C4-2B (cell line): ENCODE data around the gene NR5A2.
"Not testable (repeated sequence)": the region's sequence is repeated elsewhere in the genome, so short reads cannot be mapped to it uniquely, and the experiment has no call there.

Experiments used
- H3K27ac ChIP-seq: fragments of 450-650 bp; 2 replicates; pipeline ENCODE4 v1.5.1; 2017
- ZFX ChIP-seq: fragments of 450-650 bp; IDR thresholded peaks from 2 replicates; pipeline ENCODE4 v1.6.1; 2017
- TF ChIP-seq, protein P1 (sequence below): fragments of 450-650 bp; conservative IDR thresholded peaks from 2 replicates; pipeline ENCODE4 v1.5.1; 2017; ENCODE audit warnings: mild to moderate bottlenecking

Gene NR5A2

DNA sequence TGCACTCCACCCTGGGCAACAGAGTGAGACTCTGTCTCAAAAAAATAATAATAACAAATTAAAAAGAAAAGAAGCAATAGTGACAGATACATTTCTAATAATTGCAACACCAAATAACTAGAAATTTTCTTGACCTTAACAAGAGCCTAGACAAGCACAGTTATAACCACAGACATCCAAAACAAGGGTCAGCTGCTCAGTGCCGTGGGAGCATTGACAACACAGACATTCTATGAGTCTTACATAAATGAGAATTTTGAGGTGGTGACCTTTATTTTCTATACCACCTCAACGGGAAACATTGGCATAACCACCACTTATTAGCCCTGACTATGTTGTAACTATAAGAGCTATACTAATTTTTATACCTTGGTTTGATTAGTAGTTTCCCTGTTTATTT, 156.1 kb downstream of the NR5A2 start:
- no peak overlapping the region for H3K27ac ChIP-seq
- no peak for TF ChIP-seq ZFX
- TF ChIP-seq, protein P1, sequence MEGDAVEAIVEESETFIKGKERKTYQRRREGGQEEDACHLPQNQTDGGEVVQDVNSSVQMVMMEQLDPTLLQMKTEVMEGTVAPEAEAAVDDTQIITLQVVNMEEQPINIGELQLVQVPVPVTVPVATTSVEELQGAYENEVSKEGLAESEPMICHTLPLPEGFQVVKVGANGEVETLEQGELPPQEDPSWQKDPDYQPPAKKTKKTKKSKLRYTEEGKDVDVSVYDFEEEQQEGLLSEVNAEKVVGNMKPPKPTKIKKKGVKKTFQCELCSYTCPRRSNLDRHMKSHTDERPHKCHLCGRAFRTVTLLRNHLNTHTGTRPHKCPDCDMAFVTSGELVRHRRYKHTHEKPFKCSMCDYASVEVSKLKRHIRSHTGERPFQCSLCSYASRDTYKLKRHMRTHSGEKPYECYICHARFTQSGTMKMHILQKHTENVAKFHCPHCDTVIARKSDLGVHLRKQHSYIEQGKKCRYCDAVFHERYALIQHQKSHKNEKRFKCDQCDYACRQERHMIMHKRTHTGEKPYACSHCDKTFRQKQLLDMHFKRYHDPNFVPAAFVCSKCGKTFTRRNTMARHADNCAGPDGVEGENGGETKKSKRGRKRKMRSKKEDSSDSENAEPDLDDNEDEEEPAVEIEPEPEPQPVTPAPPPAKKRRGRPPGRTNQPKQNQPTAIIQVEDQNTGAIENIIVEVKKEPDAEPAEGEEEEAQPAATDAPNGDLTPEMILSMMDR = no peak

DNA sequence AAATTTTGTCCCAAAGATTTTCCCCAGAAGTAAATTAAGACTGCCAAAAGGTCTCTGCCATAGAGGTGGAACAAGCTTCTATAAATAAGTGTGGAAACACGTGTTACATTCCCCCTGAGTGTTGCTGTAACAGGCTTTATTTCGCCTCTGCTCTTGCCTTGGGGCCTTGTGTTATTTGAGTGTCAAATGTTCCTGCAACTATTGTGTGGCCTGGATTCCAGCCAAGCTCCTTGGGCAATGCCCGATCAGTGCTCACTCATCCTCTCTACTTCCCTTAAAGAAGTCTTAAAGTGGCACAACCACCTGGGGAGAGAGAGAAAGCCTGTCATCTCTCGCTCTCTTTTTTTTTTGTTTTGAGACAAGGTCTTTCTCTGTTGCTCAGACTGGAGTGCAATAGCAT, 156.7 kb downstream of the NR5A2 start:
- no peak overlapping the region for H3K27ac ChIP-seq
- TF ChIP-seq, protein P1 = no peak
- TF ChIP-seq ZFX = no peak

DNA sequence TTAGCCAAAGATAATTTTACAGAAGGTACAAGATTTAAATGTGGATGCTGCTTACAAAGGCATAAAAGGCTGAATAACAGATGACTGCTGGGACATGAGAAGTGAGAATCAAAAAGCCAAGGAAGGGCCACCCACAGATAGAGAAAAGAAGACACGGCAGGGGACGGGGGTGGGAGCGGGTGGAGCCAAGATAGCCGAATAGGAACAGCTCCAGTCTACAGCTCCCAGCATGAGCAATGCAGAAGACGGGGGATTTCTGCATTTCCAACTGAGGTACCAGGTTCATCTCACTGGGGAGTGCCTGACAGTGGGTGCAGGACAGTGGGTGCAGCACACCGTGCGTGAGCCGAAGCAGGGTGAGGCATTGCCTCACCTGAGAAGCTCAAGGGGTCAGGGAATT, 157.7 kb downstream of the NR5A2 start:
- H3K27ac ChIP-seq = not testable (repeated sequence)

DNA sequence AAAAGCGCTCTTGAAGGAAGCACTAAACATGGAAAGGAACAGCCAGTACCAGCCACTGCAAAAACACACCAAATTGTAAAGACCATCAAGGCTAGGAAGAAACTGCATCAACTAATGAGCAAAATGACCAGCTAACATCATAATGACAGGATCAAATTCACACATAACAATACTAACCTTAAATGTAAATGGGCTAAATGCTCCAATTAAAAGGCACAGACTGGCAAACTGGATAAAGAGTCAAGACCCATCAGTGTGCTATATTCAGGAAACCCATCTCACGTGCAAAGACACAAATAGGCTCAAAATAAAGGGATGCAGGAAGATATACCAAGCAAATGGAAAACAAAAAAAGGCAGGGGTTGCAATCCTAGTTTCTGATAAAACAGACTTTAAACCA, 159.8 kb downstream of the NR5A2 start:
- H3K27ac ChIP-seq = not testable (repeated sequence)

DNA sequence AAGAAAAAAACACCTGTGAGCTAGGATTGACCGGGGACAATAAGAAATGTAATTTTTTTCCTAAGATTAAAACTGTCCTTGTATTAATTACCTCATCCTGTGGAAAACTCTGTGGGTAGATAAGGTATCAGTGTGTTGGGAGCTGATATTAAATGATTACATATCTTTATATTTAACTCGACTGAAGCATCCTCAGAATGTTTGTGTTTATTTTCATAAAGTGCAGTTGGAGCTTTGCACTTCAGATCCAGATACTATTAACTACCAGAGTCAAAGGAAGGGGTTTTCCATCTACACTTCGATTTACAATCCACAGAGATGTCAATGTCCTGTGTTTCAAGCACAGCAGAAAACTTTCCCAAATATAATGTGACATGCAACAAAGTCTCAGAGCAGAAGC, 164.5 kb downstream of the NR5A2 start:
- no peak for TF ChIP-seq ZFX
- TF ChIP-seq, protein P1 = no peak
- no peak overlapping the region for H3K27ac ChIP-seq

DNA sequence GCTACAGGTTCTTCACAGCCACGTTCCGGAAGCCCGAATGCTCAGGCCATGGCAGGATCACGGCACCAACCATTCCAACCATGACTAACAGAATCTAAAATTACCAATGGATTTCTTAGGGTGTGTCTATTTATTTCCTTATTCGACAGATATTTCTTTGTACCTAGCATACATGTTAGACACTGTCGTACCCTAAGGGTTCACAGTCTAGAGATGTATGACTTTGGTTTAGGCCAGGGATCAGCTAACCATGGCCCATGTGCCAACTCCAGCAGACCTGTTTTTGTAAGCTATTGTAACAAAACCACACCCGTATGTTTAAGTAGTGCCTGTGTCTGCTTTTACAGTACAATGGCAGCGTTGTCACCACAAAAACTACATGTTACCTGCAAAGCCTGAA, 167.0 kb downstream of the NR5A2 start:
- TF ChIP-seq, protein P1 = no peak
- no peak for TF ChIP-seq ZFX
- H3K27ac ChIP-seq = no peak overlapping the region

DNA sequence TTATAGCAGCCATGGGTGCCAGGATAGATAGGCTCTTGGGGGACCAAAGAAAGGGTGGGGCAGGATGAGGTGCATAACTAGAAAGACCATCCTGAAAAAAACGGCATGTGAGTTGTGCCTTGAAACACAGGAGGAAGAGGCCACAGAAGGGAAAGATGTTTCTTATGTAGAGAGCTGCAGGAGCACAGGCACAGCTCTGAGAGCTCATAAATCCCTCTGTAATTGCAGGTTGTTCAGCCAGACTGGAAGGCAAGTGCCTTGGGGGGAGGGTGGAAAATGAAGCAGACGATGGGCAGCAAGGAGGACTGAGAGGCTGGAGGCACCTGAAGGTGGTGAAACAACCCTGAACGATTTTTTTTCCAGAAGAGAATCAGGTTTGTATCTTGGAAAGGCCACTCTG, 170.7 kb downstream of the NR5A2 start:
- no peak overlapping the region for H3K27ac ChIP-seq

DNA sequence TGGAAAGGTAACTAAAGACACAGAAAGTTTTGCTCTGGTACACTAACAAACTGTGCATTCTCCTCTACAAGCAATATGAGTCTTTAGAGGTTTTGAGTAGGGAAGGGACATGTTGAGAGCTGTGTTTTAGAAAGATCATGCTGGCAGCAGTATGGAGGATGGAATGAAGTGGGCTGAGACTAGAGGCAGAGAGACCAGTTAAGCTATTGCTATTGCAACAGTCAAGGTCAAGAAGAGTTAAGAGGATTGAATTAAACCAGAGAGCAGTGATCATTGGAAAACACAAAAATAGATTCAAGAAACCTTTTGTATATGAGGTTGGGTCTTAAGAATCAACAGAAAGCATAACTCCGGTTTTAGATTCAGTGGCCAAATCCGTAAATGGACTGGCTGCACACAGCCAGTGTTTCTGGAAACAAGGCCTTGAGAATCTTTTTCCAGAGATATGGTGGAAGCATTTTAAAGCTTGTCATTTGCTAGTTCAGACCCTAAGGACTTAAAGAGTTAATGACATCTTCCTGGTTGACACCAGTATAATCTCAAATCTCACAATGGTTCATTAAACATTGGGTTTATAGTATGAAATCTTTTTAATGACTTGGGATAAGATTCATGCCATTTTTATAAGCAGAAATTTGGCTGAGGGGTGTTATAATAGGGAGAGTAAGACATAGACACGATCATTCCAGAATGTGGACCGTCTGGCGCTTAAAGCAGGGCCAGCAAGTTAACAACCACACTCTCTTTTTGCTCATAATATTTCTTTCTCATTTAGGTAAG, 177.9 kb downstream of the NR5A2 start:
- TF ChIP-seq, protein P1 = no peak
- no peak for TF ChIP-seq ZFX
- no peak overlapping the region for H3K27ac ChIP-seq

More for the DNA sequence above, 170.7 kb downstream of the NR5A2 start:
- no peak for TF ChIP-seq ZFX
- TF ChIP-seq, protein P1 = no peak
